ENCODE data around the gene P2RX5. TPM values are rescaled to one million over a fixed set of nuclear protein-coding genes. Genes with fewer than 3 reads are reported as not detected.

P2RX5 gene
- total RNA-seq, 1 experiment from 2014 or later, result 8.8 TPM

- TF ChIP-seq, protein P1, sequence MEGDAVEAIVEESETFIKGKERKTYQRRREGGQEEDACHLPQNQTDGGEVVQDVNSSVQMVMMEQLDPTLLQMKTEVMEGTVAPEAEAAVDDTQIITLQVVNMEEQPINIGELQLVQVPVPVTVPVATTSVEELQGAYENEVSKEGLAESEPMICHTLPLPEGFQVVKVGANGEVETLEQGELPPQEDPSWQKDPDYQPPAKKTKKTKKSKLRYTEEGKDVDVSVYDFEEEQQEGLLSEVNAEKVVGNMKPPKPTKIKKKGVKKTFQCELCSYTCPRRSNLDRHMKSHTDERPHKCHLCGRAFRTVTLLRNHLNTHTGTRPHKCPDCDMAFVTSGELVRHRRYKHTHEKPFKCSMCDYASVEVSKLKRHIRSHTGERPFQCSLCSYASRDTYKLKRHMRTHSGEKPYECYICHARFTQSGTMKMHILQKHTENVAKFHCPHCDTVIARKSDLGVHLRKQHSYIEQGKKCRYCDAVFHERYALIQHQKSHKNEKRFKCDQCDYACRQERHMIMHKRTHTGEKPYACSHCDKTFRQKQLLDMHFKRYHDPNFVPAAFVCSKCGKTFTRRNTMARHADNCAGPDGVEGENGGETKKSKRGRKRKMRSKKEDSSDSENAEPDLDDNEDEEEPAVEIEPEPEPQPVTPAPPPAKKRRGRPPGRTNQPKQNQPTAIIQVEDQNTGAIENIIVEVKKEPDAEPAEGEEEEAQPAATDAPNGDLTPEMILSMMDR (IDR thresholded peaks at IDR 0.05), result no peak
Observed at GRCh38 chr17:3667366-3668278, 28.3 kb downstream of the P2RX5 start (continued).

- ChIA-PET POLR2A (interaction anchor here (1.7 kb wide), 1 partner anchor 57 kb away, joined by 4 read pairs; the partner anchor contains the start of gene HASPIN), CTCF (interaction anchor here (0.8 to 3.2 kb wide), 3 partner anchors 17 to 25 kb away, joined by 3 to 20 read pairs (median 3); no protein-coding TSS in a partner anchor)
- no peak for TF ChIP-seq NFATC4 (CRISPR knock-in tag; IDR thresholded peaks at IDR 0.05)
- no peak for TF ChIP-seq CBFB (CRISPR knock-in tag; IDR thresholded peaks at IDR 0.05; ENCODE audit: low read depth)
- TF ChIP-seq, protein P2, sequence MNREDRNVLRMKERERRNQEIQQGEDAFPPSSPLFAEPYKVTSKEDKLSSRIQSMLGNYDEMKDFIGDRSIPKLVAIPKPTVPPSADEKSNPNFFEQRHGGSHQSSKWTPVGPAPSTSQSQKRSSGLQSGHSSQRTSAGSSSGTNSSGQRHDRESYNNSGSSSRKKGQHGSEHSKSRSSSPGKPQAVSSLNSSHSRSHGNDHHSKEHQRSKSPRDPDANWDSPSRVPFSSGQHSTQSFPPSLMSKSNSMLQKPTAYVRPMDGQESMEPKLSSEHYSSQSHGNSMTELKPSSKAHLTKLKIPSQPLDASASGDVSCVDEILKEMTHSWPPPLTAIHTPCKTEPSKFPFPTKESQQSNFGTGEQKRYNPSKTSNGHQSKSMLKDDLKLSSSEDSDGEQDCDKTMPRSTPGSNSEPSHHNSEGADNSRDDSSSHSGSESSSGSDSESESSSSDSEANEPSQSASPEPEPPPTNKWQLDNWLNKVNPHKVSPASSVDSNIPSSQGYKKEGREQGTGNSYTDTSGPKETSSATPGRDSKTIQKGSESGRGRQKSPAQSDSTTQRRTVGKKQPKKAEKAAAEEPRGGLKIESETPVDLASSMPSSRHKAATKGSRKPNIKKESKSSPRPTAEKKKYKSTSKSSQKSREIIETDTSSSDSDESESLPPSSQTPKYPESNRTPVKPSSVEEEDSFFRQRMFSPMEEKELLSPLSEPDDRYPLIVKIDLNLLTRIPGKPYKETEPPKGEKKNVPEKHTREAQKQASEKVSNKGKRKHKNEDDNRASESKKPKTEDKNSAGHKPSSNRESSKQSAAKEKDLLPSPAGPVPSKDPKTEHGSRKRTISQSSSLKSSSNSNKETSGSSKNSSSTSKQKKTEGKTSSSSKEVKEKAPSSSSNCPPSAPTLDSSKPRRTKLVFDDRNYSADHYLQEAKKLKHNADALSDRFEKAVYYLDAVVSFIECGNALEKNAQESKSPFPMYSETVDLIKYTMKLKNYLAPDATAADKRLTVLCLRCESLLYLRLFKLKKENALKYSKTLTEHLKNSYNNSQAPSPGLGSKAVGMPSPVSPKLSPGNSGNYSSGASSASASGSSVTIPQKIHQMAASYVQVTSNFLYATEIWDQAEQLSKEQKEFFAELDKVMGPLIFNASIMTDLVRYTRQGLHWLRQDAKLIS (CRISPR knock-in tag; IDR thresholded peaks at IDR 0.05; ENCODE audit: borderline replicate concordance), result no peak
- TF ChIP-seq PREB (CRISPR knock-in tag; IDR thresholded peaks at IDR 0.05; ENCODE audit: borderline replicate concordance), result no peak
- no peak for TF ChIP-seq CREM (CRISPR knock-in tag; IDR thresholded peaks at IDR 0.05)
- DNase-seq (ENCODE audit: low spot score) (no peak), ATAC-seq (no peak)
- Mint-ChIP-seq H3K9me3 (no peaks in the 10 kb centered on the region), H3K27me3 (ENCODE audit: low read depth) (no peaks in the 10 kb centered on the region), H3K27ac (peak overlapping the region; percentile 69; the same call in 1 of the 2 replicates), H3K4me3 (peak overlapping the region; percentile 99), H3K36me3 (peaks cover 18% of the 10 kb centered on the region), H3K4me1 (peaks cover 20% of the 10 kb centered on the region)
Observed at GRCh38 chr17:3666516-3666915, 29.4 kb downstream of the P2RX5 start.

GRCh38 chr17:3665834-3666233 lies 30.1 kb downstream of the P2RX5 start:
- CTCF ChIA-PET, result interaction anchor here (1.3 kb wide), 1 partner anchor 18 kb away, joined by 3 read pairs; no protein-coding TSS in a partner anchor

More at GRCh38 chr17:3665834-3666233, 30.1 kb downstream of the P2RX5 start:
- H3K9me3 Mint-ChIP-seq, result no peaks in the 10 kb centered on the region
- no peak for TF ChIP-seq FOXJ3 (CRISPR knock-in tag; IDR thresholded peaks at IDR 0.05; ENCODE audit: borderline replicate concordance)
- TF ChIP-seq GRHL2 (CRISPR knock-in tag; IDR thresholded peaks at IDR 0.05; ENCODE audit: insufficient replicate concordance, severe bottlenecking), result no peak
- TF ChIP-seq TEAD1 (CRISPR knock-in tag; IDR thresholded peaks at IDR 0.05), result no peak
- no peak for TF ChIP-seq TEAD4 (CRISPR knock-in tag; IDR thresholded peaks at IDR 0.05)
- TF ChIP-seq ZNF121 (CRISPR knock-in tag; IDR thresholded peaks at IDR 0.05), result no peak
- TF ChIP-seq SOX15 (CRISPR knock-in tag; IDR thresholded peaks at IDR 0.05), result no peak
- TF ChIP-seq, protein P3, sequence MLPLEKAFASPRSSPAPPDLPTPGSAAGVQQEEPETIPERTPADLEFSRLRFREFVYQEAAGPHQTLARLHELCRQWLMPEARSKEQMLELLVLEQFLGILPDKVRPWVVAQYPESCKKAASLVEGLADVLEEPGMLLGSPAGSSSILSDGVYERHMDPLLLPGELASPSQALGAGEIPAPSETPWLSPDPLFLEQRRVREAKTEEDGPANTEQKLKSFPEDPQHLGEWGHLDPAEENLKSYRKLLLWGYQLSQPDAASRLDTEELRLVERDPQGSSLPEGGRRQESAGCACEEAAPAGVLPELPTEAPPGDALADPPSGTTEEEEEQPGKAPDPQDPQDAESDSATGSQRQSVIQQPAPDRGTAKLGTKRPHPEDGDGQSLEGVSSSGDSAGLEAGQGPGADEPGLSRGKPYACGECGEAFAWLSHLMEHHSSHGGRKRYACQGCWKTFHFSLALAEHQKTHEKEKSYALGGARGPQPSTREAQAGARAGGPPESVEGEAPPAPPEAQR (CRISPR knock-in tag; IDR thresholded peaks at IDR 0.05), result no peak
- no peak for TF ChIP-seq MYBL2 (CRISPR knock-in tag; IDR thresholded peaks at IDR 0.05)
- no peak for TF ChIP-seq NR2C2 (CRISPR knock-in tag; IDR thresholded peaks at IDR 0.05)
- TF ChIP-seq, protein P4, sequence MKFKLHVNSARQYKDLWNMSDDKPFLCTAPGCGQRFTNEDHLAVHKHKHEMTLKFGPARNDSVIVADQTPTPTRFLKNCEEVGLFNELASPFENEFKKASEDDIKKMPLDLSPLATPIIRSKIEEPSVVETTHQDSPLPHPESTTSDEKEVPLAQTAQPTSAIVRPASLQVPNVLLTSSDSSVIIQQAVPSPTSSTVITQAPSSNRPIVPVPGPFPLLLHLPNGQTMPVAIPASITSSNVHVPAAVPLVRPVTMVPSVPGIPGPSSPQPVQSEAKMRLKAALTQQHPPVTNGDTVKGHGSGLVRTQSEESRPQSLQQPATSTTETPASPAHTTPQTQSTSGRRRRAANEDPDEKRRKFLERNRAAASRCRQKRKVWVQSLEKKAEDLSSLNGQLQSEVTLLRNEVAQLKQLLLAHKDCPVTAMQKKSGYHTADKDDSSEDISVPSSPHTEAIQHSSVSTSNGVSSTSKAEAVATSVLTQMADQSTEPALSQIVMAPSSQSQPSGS (CRISPR knock-in tag; IDR thresholded peaks at IDR 0.05; ENCODE audit: borderline replicate concordance, low read depth), result no peak
- TF ChIP-seq FOXK1 (CRISPR knock-in tag; IDR thresholded peaks at IDR 0.05), result no peak
- no peak for TF ChIP-seq NFE2L1 (CRISPR knock-in tag; IDR thresholded peaks at IDR 0.05)
- TF ChIP-seq, protein P5, sequence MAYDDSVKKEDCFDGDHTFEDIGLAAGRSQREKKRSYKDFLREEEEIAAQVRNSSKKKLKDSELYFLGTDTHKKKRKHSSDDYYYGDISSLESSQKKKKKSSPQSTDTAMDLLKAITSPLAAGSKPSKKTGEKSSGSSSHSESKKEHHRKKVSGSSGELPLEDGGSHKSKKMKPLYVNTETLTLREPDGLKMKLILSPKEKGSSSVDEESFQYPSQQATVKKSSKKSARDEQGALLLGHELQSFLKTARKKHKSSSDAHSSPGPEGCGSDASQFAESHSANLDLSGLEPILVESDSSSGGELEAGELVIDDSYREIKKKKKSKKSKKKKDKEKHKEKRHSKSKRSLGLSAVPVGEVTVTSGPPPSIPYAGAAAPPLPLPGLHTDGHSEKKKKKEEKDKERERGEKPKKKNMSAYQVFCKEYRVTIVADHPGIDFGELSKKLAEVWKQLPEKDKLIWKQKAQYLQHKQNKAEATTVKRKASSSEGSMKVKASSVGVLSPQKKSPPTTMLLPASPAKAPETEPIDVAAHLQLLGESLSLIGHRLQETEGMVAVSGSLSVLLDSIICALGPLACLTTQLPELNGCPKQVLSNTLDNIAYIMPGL (CRISPR knock-in tag; IDR thresholded peaks at IDR 0.05), result no peak
- DNase-seq (ENCODE audit: low spot score) (no peak), ATAC-seq (no peak)
- H3K4me3 Mint-ChIP-seq, result peak overlapping the region; percentile 99
- H3K27ac Mint-ChIP-seq, result peak overlapping the region; percentile 69; the same call in 1 of the 2 replicates
- H3K4me1 Mint-ChIP-seq, result peaks cover 20% of the 10 kb centered on the region
- peaks cover 18% of the 10 kb centered on the region for H3K36me3 Mint-ChIP-seq
- POLR2A ChIA-PET, result interaction anchor here (1.7 kb wide), 1 partner anchor 58 kb away, joined by 4 read pairs; the partner anchor contains the start of gene HASPIN
- no peaks in the 10 kb centered on the region for H3K27me3 Mint-ChIP-seq (ENCODE audit: low read depth)

All from WTC11 (cell line).